ENCODE measurements around the gene SUCLA2. TPM values are rescaled to one million over a fixed set of nuclear protein-coding genes. Genes with fewer than 3 reads are reported as not detected.

The SUCLA2 gene
- 59.9 TPM for total RNA-seq
- 10 to 100 TPM; 50.8 to 70.9 (median 66.0) TPM for polyA plus RNA-seq (ENCODE audit: insufficient read depth in 1 of 8, insufficient read length in 8 of 8, low replicate concordance in 1 of 8)
- long read RNA-seq, donor 1, transcript SUCLA2-219 (11 exons, 2,111 nt), result major isoform, 9 of 15 reads
- long read RNA-seq, donor 1, partial matches to known transcripts, result 5 of 15 reads
- long read RNA-seq, donor 1, other reads (novel, unspliced or antisense), result 0 of 15 reads
- long read RNA-seq, donor 2, partial matches to known transcripts, result 0 of 4 reads
- long read RNA-seq, donor 2, other reads (novel, unspliced or antisense), result 0 of 4 reads
- long read RNA-seq, donor 3, transcript SUCLA2-219 (11 exons, 2,111 nt), result major isoform, 24 of 35 reads
- long read RNA-seq, donor 3, partial matches to known transcripts, result 8 of 35 reads
- long read RNA-seq, donor 3, other reads (novel, unspliced or antisense), result 0 of 35 reads
- long read RNA-seq, donor 4, transcript SUCLA2-219 (11 exons, 2,111 nt), result major isoform, 7 of 18 reads
- long read RNA-seq, donor 4, partial matches to known transcripts, result 8 of 18 reads
- long read RNA-seq, donor 4, other reads (novel, unspliced or antisense), result 0 of 18 reads
- long read RNA-seq, donor 5, transcript SUCLA2-219 (11 exons, 2,111 nt), result major isoform, 31 of 66 reads
- long read RNA-seq, donor 5, transcript SUCLA2-205 (4 exons, 710 nt), result minor isoform, 5 of 66 reads
- long read RNA-seq, donor 5, partial matches to known transcripts, result 29 of 66 reads
- long read RNA-seq, donor 5, other reads (novel, unspliced or antisense), result 0 of 66 reads
- long read RNA-seq, donor 6, transcript SUCLA2-205 (4 exons, 710 nt), result minor isoform, 9 of 44 reads
- long read RNA-seq, donor 6, transcript SUCLA2-219 (11 exons, 2,111 nt), result major isoform, 15 of 44 reads
- long read RNA-seq, donor 6, partial matches to known transcripts, result 17 of 44 reads
- long read RNA-seq, donor 6, other reads (novel, unspliced or antisense), result 0 of 44 reads
- long read RNA-seq, donor 7, transcript SUCLA2-219 (11 exons, 2,111 nt), result major isoform, 20 of 71 reads
- long read RNA-seq, donor 7, partial matches to known transcripts, result 45 of 71 reads
- long read RNA-seq, donor 7, other reads (novel, unspliced or antisense), result 0 of 71 reads
- long read RNA-seq, donor 8, transcript SUCLA2-219 (11 exons, 2,111 nt), result major isoform, 23 of 39 reads
- long read RNA-seq, donor 8, transcript SUCLA2-205 (4 exons, 710 nt), result minor isoform, 5 of 39 reads
- long read RNA-seq, donor 8, partial matches to known transcripts, result 8 of 39 reads
- long read RNA-seq, donor 8, other reads (novel, unspliced or antisense), result 0 of 39 reads
- long read RNA-seq, donor 9, transcript SUCLA2-205 (4 exons, 710 nt), result minor isoform, 5 of 37 reads
- long read RNA-seq, donor 9, transcript SUCLA2-219 (11 exons, 2,111 nt), result major isoform, 9 of 37 reads
- long read RNA-seq, donor 9, partial matches to known transcripts, result 23 of 37 reads
- long read RNA-seq, donor 9, other reads (novel, unspliced or antisense), result 0 of 37 reads
- long read RNA-seq, donor 10, transcript SUCLA2-219 (11 exons, 2,111 nt), result major isoform, 37 of 134 reads
- long read RNA-seq, donor 10, partial matches to known transcripts, result 71 of 134 reads
- long read RNA-seq, donor 10, other reads (novel, unspliced or antisense), result 20 of 134 reads
- long read RNA-seq, donor 11, transcript SUCLA2-219 (11 exons, 2,111 nt), result major isoform, 24 of 83 reads
- long read RNA-seq, donor 11, partial matches to known transcripts, result 56 of 83 reads
- long read RNA-seq, donor 11, other reads (novel, unspliced or antisense), result 0 of 83 reads

DNA sequence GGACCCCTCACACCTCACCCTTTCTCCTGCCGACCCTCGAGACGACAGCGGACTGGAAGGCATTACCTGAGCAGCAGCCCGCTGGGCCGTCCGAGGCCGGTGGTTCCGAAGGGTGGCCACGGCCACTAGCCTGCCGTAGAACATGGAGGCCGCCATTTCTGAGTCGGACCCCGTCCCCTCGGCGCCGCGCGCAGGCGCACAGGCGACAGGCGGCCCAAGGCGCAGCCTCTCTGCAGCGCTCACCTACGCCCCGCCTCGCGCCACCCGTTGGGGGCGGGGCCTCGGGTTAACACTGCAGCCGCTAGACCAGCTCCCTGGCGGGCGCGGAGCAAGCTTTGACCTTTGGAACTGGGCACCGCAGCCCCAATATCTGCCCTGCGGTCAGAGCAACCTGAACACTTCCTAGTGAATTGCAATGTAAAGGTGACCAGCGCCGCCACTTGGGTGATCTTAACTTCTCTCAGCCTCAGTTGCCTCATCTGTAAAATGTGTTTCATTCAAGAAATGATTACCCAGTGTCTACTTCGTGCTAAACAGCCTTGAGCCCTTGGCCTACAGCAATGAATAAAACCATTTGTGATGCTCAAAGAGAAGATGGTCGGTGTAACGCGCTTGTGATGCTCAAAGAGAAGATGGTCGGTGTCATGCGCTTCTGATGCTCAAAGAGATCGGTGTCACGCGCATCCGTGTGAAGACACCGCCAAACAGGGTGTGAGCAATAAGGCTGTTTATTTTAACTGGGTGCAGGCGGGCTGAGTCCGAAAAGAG is at the start of gene SUCLA2:
Gene SUCLA2 (minus strand): TSS at position 160 of the 768 bp plus-strand sequence. CDS start 4 bp downstream, at position 156.
- H3K27ac ChIP-seq (ENCODE audit: low read length), result peak within 1 kb of the TSS; percentile 69
- DNase-seq, result peak; percentile 96
- H3K4me3 ChIP-seq (ENCODE audit: low read length), result peak within 1 kb of the TSS; percentile 90
- 7% methylated on average over 51 of the region's 52 CpGs for WGBS (ENCODE audit: insufficient coverage)
- H3K4me1 ChIP-seq (ENCODE audit: control insufficient read depth, insufficient read depth, low read length), result peaks cover 6% of the 10 kb centered on the region
- no peaks in the 10 kb centered on the region for H3K9me3 ChIP-seq (replicated peaks; ENCODE audit: control insufficient read depth, low read depth, low read length)
- H3K36me3 ChIP-seq (ENCODE audit: control insufficient read depth, insufficient read depth, low read length), result no peaks in the 10 kb centered on the region
- no peaks in the 10 kb centered on the region for H3K27me3 ChIP-seq (ENCODE audit: control insufficient read depth, insufficient read depth, low read length)

DNA sequence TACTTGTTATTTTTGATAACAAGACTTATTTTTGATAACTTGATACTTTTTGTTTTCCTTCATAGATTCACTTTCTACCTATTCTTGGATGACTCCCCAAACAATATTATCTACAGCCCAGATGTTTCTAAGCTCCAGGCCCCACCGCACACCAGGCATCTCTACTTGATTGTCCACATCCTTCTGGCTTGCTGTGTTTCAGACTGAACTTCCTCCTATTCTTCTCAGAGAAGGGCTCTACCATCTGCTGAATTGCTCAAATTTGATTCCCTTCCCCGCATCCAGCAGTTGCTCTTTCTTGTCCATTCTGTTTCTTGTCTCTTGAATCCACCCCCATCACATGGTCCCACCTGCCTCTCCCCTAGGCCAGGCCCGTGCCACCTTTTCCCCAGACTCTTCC is 49.5 kb upstream of the SUCLA2 start:
- no peak overlapping the region for H3K27ac ChIP-seq (ENCODE audit: low read length)
- WGBS (ENCODE audit: insufficient coverage), result 77% methylated on average over 3 of the region's 3 CpGs
- no peaks in the 10 kb centered on the region for H3K27me3 ChIP-seq (ENCODE audit: control insufficient read depth, insufficient read depth, low read length)
- H3K9me3 ChIP-seq (replicated peaks; ENCODE audit: control insufficient read depth, low read depth, low read length), result no peaks in the 10 kb centered on the region
- peaks cover 32% of the 10 kb centered on the region for H3K36me3 ChIP-seq (ENCODE audit: control insufficient read depth, insufficient read depth, low read length)
- H3K4me1 ChIP-seq (ENCODE audit: control insufficient read depth, insufficient read depth, low read length), result no peaks in the 10 kb centered on the region
- H3K4me3 ChIP-seq (ENCODE audit: low read length), result no peak overlapping the region
- DNase-seq, result no peak

DNA sequence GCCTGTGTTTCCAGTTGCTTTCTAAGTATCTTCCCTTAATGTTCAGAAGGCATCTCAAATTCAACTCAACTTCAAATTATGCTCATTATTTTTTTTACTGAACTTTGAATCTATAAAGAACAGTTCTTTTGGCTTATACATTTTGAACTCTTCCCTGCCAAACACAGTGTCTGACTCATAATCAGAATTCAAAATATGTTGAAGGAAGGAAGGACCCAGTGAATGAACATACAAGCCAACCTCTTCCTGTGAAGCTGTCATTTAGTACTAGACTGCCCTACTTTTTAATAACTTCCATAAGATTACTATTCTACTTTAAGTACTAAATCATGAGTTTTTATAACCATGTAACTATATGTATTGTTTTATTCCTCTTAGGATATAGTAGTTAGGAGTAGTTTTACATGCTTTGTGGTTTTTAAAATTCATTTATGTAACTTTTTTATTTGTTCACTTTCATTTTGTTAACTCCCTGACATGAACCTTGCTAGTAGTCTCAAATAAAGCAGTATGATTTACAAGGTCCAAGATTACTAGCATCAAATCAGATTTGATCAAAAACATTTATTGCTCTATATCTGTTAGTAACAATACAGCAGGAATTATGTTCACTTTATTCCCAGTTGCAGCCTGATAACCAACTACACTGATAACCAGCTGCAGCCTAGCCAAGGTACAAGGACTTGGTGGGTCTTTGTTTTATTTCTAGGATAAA is 42.9 kb upstream of the SUCLA2 start:
- DNase-seq, result no peak
- Histone ChIP-seq H3K27me3 (ENCODE audit: control insufficient read depth, insufficient read depth, low read length) (no peaks in the 10 kb centered on the region), H3K9me3 (replicated peaks; ENCODE audit: control insufficient read depth, low read depth, low read length) (no peaks in the 10 kb centered on the region), H3K27ac (ENCODE audit: low read length) (no peak overlapping the region), H3K36me3 (ENCODE audit: control insufficient read depth, insufficient read depth, low read length) (peaks cover 16% of the 10 kb centered on the region), H3K4me3 (ENCODE audit: low read length) (no peak overlapping the region), H3K4me1 (ENCODE audit: control insufficient read depth, insufficient read depth, low read length) (no peaks in the 10 kb centered on the region)

DNA sequence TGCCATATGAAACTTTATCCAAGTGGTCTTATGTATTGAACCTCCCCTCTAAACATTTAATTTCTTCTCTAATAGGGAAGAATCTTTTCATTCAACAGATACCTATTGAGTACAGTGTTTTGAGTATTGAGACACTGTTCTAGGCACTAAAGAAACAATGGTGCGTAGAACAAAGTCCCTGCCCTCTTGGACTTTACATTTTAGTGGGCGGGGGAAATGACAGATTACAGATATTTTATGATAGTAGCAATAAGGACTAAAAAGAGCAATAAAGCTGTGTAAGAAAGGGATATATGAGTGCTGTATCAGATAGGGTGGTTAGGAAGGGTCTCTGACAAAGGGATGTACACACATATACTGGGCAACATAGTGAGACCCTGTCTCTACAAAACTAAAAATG is 41.8 kb upstream of the SUCLA2 start:
- Histone ChIP-seq H3K36me3 (ENCODE audit: control insufficient read depth, insufficient read depth, low read length) (peaks cover 16% of the 10 kb centered on the region), H3K27ac (ENCODE audit: low read length) (no peak overlapping the region), H3K4me1 (ENCODE audit: control insufficient read depth, insufficient read depth, low read length) (peaks cover 3% of the 10 kb centered on the region), H3K4me3 (ENCODE audit: low read length) (no peak overlapping the region), H3K9me3 (replicated peaks; ENCODE audit: control insufficient read depth, low read depth, low read length) (no peaks in the 10 kb centered on the region), H3K27me3 (ENCODE audit: control insufficient read depth, insufficient read depth, low read length) (no peaks in the 10 kb centered on the region)
- DNase-seq, result no peak
- no CpG with 5 or more reads among the region's 2 CpGs for WGBS (ENCODE audit: insufficient coverage)

DNA sequence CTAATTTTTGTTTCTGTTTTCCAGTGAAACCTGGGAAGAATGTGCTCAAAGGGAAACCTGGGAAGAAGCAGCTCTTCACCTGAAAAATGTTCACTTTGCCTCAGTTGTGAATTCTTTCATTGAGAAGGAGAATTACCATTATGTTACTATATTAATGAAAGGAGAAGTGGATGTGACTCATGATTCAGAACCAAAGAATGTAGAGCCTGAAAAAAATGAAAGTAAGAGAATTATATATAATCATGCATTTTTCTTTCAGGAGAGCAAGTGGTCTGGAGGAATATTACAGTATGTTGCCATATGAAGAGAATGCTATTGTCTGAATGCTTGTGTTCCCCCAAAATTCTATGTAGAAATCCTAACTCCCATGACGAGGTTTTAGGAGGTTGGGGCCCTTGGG is 39.8 kb upstream of the SUCLA2 start:
- no peaks in the 10 kb centered on the region for H3K27me3 ChIP-seq (ENCODE audit: control insufficient read depth, insufficient read depth, low read length)
- H3K9me3 ChIP-seq (replicated peaks; ENCODE audit: control insufficient read depth, low read depth, low read length), result no peaks in the 10 kb centered on the region
- peaks cover 14% of the 10 kb centered on the region for H3K36me3 ChIP-seq (ENCODE audit: control insufficient read depth, insufficient read depth, low read length)
- no peak overlapping the region for H3K4me3 ChIP-seq (ENCODE audit: low read length)
- no CpG with 5 or more reads among the region's 1 CpG for WGBS (ENCODE audit: insufficient coverage)
- H3K4me1 ChIP-seq (ENCODE audit: control insufficient read depth, insufficient read depth, low read length), result peaks cover 6% of the 10 kb centered on the region
- no peak overlapping the region for H3K27ac ChIP-seq (ENCODE audit: low read length)
- DNase-seq, result no peak

DNA sequence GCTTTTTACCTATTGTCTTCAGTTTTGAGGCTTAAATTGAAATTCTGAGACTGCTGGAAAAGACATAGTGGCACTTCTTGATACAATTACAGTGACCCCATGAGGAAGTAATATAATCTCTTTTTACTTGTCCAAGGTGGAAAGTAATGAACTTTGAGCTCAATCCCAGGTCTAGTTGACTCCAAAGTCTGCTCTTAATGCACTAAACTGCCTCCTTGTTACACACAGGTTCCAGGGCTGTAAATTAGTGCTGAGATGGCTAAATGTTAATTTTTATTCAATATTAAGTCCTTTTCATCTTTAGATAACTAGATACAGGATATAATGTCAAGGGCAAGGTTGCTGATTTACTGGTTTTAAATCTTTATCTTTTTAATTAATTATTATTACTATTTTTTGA is 39.0 kb upstream of the SUCLA2 start:
- Histone ChIP-seq H3K27me3 (ENCODE audit: control insufficient read depth, insufficient read depth, low read length) (no peaks in the 10 kb centered on the region), H3K4me1 (ENCODE audit: control insufficient read depth, insufficient read depth, low read length) (peaks cover 6% of the 10 kb centered on the region), H3K36me3 (ENCODE audit: control insufficient read depth, insufficient read depth, low read length) (peaks cover 17% of the 10 kb centered on the region), H3K27ac (ENCODE audit: low read length) (no peak overlapping the region), H3K9me3 (replicated peaks; ENCODE audit: control insufficient read depth, low read depth, low read length) (no peaks in the 10 kb centered on the region), H3K4me3 (ENCODE audit: low read length) (no peak overlapping the region)
- DNase-seq, result no peak

DNA sequence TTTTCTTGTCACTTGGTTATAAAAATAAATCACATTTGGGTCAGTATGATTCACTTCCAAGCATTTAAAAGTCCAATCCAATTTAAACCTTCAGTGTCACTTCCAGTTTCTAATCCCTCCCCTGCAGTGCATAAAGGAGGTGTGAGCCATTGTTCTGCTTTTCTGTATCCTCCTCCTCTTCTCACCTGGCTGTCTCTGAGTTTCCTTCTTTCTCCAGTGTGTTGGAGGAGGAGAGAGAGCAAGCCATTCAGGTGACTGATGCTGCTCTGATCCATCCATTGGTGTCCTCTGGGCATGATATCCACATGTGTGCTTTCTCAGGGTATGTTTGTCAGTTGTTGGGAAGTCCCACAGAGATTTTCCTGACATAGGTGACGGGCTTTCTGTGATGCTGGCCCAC is 37.7 kb upstream of the SUCLA2 start:
- H3K9me3 ChIP-seq (replicated peaks; ENCODE audit: control insufficient read depth, low read depth, low read length), result no peaks in the 10 kb centered on the region
- peak; percentile 6 for DNase-seq
- H3K4me3 ChIP-seq (ENCODE audit: low read length), result no peak overlapping the region
- 100% methylated on average over 1 of the region's 1 CpG for WGBS (ENCODE audit: insufficient coverage)
- H3K27ac ChIP-seq (ENCODE audit: low read length), result no peak overlapping the region
- H3K27me3 ChIP-seq (ENCODE audit: control insufficient read depth, insufficient read depth, low read length), result no peaks in the 10 kb centered on the region
- peaks cover 6% of the 10 kb centered on the region for H3K4me1 ChIP-seq (ENCODE audit: control insufficient read depth, insufficient read depth, low read length)
- H3K36me3 ChIP-seq (ENCODE audit: control insufficient read depth, insufficient read depth, low read length), result peaks cover 17% of the 10 kb centered on the region

DNA sequence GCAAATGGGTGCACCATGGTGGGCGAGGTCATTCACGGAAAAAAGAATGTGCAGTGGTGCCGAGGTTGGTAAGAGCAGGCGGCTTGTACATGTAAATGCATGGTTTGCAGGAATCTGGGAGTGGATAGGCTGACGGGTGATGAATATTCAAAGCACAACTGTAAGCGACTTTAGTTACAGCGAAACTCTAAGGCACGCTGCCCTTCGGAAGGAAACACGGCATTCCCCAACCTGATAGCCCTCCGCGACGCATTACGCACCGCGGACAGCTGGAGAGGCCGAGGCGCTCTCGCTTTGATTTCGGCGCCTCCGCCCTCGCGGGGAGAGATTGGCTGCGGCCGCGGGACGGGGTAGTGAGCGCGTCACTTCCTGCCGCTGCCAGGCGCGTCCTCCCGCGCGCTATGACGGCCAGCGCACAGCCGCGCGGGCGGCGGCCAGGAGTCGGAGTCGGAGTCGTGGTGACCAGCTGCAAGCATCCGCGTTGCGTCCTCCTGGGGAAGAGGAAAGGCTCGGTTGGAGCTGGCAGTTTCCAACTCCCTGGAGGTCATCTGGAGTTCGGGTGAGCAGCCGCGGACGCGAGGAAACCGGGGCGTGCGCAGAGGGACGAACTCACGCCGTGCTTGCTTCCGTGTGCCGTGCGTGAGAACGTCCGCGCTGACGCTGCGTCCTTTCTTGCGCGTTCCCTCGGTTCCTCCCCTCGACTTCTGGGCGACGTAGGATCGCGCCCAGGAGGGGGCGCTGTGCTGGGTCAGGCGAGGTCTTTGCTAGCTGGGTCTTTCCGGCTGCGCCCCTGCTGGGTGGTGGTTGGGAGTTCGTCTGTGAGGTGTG is 36.5 kb upstream of the SUCLA2 start, which contains the start of gene NUDT15:
Gene NUDT15 (plus strand): TSS at position 381 of the 828 bp plus-strand sequence. CDS start 21 bp downstream, at position 402.
- Histone ChIP-seq H3K4me3 (ENCODE audit: low read length) (peak within 1 kb of the TSS; percentile 68), H3K36me3 (ENCODE audit: control insufficient read depth, insufficient read depth, low read length) (peaks cover 17% of the 10 kb centered on the region), H3K27ac (ENCODE audit: low read length) (peak within 1 kb of the TSS; percentile 99), H3K27me3 (ENCODE audit: control insufficient read depth, insufficient read depth, low read length) (no peaks in the 10 kb centered on the region), H3K4me1 (ENCODE audit: control insufficient read depth, insufficient read depth, low read length) (peaks cover 6% of the 10 kb centered on the region), H3K9me3 (replicated peaks; ENCODE audit: control insufficient read depth, low read depth, low read length) (peaks cover 3% of the 10 kb centered on the region)
- peak; percentile 99 for DNase-seq
- under 1% methylated on average over 71 of the region's 82 CpGs for WGBS (ENCODE audit: insufficient coverage)
